HepG2 (cell line): ENCODE data around the gene POU4F3. TPM values are rescaled to one million over a fixed set of nuclear protein-coding genes. Genes with fewer than 3 reads are reported as not detected.

Source experiments
- ATAC-seq: fragments of 200-7000 bp; cut with Tn5 transposase; 3 replicates; pipeline ENCODE4 v1.9.1; 2020; ENCODE audit warnings: mild to moderate bottlenecking, moderate library complexity
- BruUV-seq: library from RNA; stranded (reverse); fragments of 400-500 nt; replicated peaks from 2 replicates; lab custom pipeline; 2021; lab: Mats Ljungman, UMichigan
- CTCF ChIA-PET: fragments of 300-600 bp; formaldehyde crosslinking; extraction: SDS; loops from one replicate; lab custom pipeline; 2021; ENCODE audit warnings: low total read pairs, inconsistent platforms, low intra/inter-chr PET ratio; lab: Yijun Ruan, JAX
- POLR2A ChIA-PET: fragments of 350-600 bp; sonication (Branson Sonifier 250); formaldehyde crosslinking; loops from one replicate; lab custom pipeline; 2020; ENCODE audit warnings: antibody characterized with exemption, inconsistent platforms; lab: Yijun Ruan, JAX
- DNase-seq: peaks from one replicate; pipeline ENCODE4 v3.0.0-alpha.2; 2015; ENCODE audit warnings: low spot score
- FAIRE-seq: peaks from 3 replicates; lab custom pipeline; 2011; peaks lifted over from hg19 to GRCh38; lab: Jason Lieb, UNC
- H2AFZ ChIP-seq: one replicate; pipeline ENCODE4 v1.6.1; 2011; ENCODE audit warnings: low read length, inconsistent platforms
- H3K27ac ChIP-seq: fragments of 300-600 bp; 3 replicates; pipeline ENCODE4 v1.8.0; 2011; ENCODE audit warnings: mixed run types, mild to moderate bottlenecking, mixed read lengths, low read length, inconsistent platforms; ENCODE audit not compliant: insufficient read depth; ENCODE audit errors: extremely low read length
- H3K27me3 ChIP-seq, 2 experiments: fragments of 200-600 bp in 1 of 2; 2 replicates in 1 of 2; 3 replicates in 1 of 2; pipeline versions ENCODE4 v1.6.0 to v1.8.0; 2011; ENCODE audit warnings: low read length in 2 of 2, mild to moderate bottlenecking in 2 of 2, moderate library complexity in 2 of 2, inconsistent platforms in 1 of 2; ENCODE audit not compliant: insufficient read depth in 2 of 2, control insufficient read depth in 1 of 2
- H3K36me3 ChIP-seq, 2 experiments: fragments of 200-600 bp in 1 of 2; replicated peaks in 1 of 2; 2 replicates in 1 of 2; 3 replicates in 1 of 2; pipeline versions ENCODE4 v1.5.1 to v1.8.0; 2011; ENCODE audit warnings: low read length in 2 of 2, inconsistent platforms in 1 of 2; ENCODE audit not compliant: insufficient read depth in 2 of 2, control insufficient read depth in 1 of 2
- H3K4me1 ChIP-seq: 2 replicates; pipeline ENCODE4 v1.5.1; 2012; ENCODE audit warnings: low read length, inconsistent platforms; ENCODE audit not compliant: insufficient read depth
- H3K4me2 ChIP-seq: 2 replicates; pipeline ENCODE4 v1.6.0; 2011; ENCODE audit warnings: low read depth, low read length, inconsistent platforms
- H3K4me3 ChIP-seq, 3 experiments: fragments of 200-600 bp in 1 of 3; sonication (generic), shearing (Covaris generic) in 1 of 3; replicated peaks in 1 of 3; 2 replicates each; pipeline ENCODE4 v1.5.1; 2011 to 2016; ENCODE audit warnings: low read length in 3 of 3, inconsistent platforms in 2 of 3, low read depth in 2 of 3, mild to moderate bottlenecking in 2 of 3, control low read depth in 1 of 3, mixed read lengths in 1 of 3; ENCODE audit not compliant: insufficient read depth in 1 of 3
- H3K79me2 ChIP-seq: one replicate; pipeline ENCODE4 v1.6.1; 2011; ENCODE audit warnings: low read length, inconsistent platforms; ENCODE audit not compliant: insufficient read depth
- H3K9ac ChIP-seq: 2 replicates; pipeline ENCODE4 v1.6.0; 2011; ENCODE audit warnings: mild to moderate bottlenecking, low read depth, low read length, inconsistent platforms; ENCODE audit not compliant: insufficient read depth
- H3K9me3 ChIP-seq: 2 replicates; pipeline ENCODE4 v1.5.1; 2012; ENCODE audit warnings: mild to moderate bottlenecking, low read length
- H4K20me1 ChIP-seq: 2 replicates; pipeline ENCODE4 v1.6.0; 2011; ENCODE audit warnings: inconsistent platforms, mild to moderate bottlenecking, low read length, moderate library complexity; ENCODE audit not compliant: insufficient read depth
- CERS6 ChIP-seq: sonication (generic); formaldehyde crosslinking; IDR thresholded peaks from 2 replicates; pipeline ENCODE4 v1.5.0; 2020; ENCODE audit warnings: missing genetic modification reagents
- EHMT2 ChIP-seq: fragments of 200-600 bp; sonication (generic); IDR thresholded peaks from 2 replicates; pipeline ENCODE4 v1.7.0; 2017; ENCODE audit warnings: antibody characterized with exemption, low read depth, low read length, borderline replicate concordance
- KLF11 ChIP-seq: IDR thresholded peaks from 2 replicates; pipeline ENCODE4 v1.6.1; 2016; ENCODE audit warnings: missing compliant biosample characterization
- KMT2B ChIP-seq: IDR thresholded peaks from 2 replicates; pipeline ENCODE4 v1.6.1; 2016; ENCODE audit warnings: missing genetic modification reagents, missing compliant biosample characterization
- PCBP2 ChIP-seq: fragments of 200-400 bp; formaldehyde crosslinking; optimal IDR thresholded peaks from 2 replicates; pipeline ENCODE3; 2018; ENCODE audit warnings: low read length, low read depth; ENCODE audit not compliant: poor library complexity, severe bottlenecking
- ZFP91 ChIP-seq: sonication (generic); formaldehyde crosslinking; IDR thresholded peaks from 2 replicates; pipeline ENCODE4 v1.9.0; 2022; ENCODE audit warnings: missing genetic modification reagents, mild to moderate bottlenecking, borderline replicate concordance
- ZNF207 ChIP-seq: fragments of 450-650 bp; IDR thresholded peaks from 2 replicates; pipeline ENCODE4 v1.6.1; 2016; ENCODE audit warnings: antibody characterized with exemption, borderline replicate concordance
- ZNF256 ChIP-seq: sonication (generic); formaldehyde crosslinking; conservative IDR thresholded peaks from 2 replicates; pipeline ENCODE4 v1.4.0; 2020; ENCODE audit warnings: missing genetic modification reagents
- ZNF574 ChIP-seq: sonication (generic); formaldehyde crosslinking; IDR thresholded peaks from 2 replicates; pipeline ENCODE4 v1.4.0; 2020; ENCODE audit warnings: missing genetic modification reagents
- ZNF775 ChIP-seq: sonication (generic); formaldehyde crosslinking; IDR thresholded peaks from 2 replicates; pipeline ENCODE4 v1.4.0; 2020; ENCODE audit warnings: missing genetic modification reagents, mild to moderate bottlenecking, moderate library complexity, borderline replicate concordance
- WGBS: methylation state at CpG from one replicate; pipeline ENCODE4 v1.1.6; 2017; ENCODE audit warnings: low lambda C conversion rate; 5-methylcytosine and 5-hydroxymethylcytosine counted together
- in situ Hi-C: cut with HindIII; loops from 2 replicates; pipeline ENCODE4 v1.10.0; 2017; ENCODE audit warnings: low pct_unique_long_range_greater_than_20kb; ENCODE audit not compliant: extremely low pct_ligation_motif_present
- intact Hi-C: fragments of 100-400 bp; cut with micrococcal nuclease; formaldehyde crosslinking; loops from one replicate; pipeline ENCODE4 v1.10.0; 2022; ENCODE audit not compliant: unreplicated experiment
- polyA plus RNA-seq, 8 experiments: library from polyadenylated mRNA; depleted of rRNA in 3 of 8; stranded (reverse) in 7 of 8; unstranded in 1 of 8; fragments of >200 nt; fragmentation: Illumina TruSeq in 4 of 8; extraction: Trizol in 4 of 8; gene quantifications; 2 replicates each; pipeline versions ENCODE4 v1.2.1 to v1.2.3, GENCODE V29; 2011 to 2016; ENCODE audit warnings: low read depth in 4 of 8, missing spikeins in 1 of 8, mixed read lengths in 1 of 8; ENCODE audit not compliant: insufficient read depth in 1 of 8
- total RNA-seq, 5 experiments: library from RNA; depleted of rRNA; stranded (reverse); fragments of >200 nt; fragmentation: Illumina TruSeq; extraction: Trizol; gene quantifications; 2 replicates each; pipeline ENCODE4 v1.2.3, GENCODE V29; 2016; ENCODE audit warnings: low read depth in 1 of 5
- TF ChIP-seq, protein P1 (sequence below): sonication (generic); formaldehyde crosslinking; IDR thresholded peaks from 2 replicates; pipeline ENCODE4 v1.8.1; 2023; ENCODE audit warnings: mild to moderate bottlenecking, missing genetic modification reagents, borderline replicate concordance

Gene POU4F3
- total and polyA plus RNA-seq, 2 of the 13 experiments (the other 11 are each of a cell fraction or from before 2014, with no cell fraction given) = not detected

DNA sequence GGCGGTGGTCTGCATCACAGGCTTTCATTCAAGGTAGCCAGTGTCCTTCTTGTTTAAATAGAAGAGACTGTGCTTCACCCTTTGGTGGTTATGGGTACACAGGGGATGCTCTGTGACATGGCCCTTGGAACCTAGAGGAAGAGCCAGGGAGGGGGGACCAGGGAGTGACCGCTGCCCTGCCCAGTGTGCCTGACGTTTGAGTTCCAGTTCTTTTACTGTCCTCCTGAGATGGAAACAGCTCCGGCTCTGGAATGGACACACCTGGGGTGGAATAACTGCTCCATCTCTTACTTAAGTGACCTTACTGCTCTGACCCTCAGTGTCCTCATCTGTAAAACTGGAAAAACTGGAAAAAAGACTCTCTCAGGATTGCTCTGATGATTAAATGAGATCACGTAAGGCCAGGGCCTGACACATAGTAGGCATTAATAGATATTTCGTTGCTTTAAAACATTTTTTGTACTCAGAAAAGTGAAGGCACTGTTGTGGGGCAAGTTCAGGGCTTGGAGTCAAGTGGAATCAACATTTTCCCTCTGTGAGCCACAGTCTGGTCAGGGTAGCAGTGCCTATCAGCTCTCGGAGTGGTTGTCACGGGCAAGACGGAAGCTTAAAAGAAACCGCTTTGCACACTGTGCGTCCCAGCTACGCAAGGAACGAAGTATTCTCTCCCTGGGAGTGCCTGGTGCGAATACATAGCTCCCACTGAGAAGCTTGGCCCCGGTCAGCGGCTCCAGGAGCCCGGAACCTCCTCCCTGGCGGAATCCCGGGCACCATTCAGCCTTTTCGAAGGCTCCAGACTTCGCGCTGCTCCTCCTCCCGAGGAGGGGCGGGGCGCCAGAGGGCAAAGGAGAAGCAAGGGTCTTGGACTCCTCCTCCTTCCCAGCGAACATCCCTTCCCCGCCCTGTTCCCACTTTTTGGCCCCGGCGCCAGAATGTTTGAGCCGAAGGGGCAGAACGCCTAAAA is 5.8 kb downstream of the POU4F3 start:
- ATAC-seq = no peak
- Histone ChIP-seq H4K20me1 (no peaks in the 10 kb centered on the region; the same call in 1 of the 2 replicates), H3K36me3 (no peaks in the 10 kb centered on the region)
- CTCF ChIA-PET = no interaction called here
- POLR2A ChIA-PET = no interaction called here
- no peak for TF ChIP-seq KLF11
- TF ChIP-seq EHMT2 = no peak
- no peak for TF ChIP-seq ZNF574 (CRISPR knock-in tag)
- no peak for TF ChIP-seq ZNF256
- TF ChIP-seq ZFP91 (CRISPR knock-in tag) = no peak
- no peak for TF ChIP-seq ZNF207
- no peak for TF ChIP-seq ZNF775 (CRISPR knock-in tag)
- no peak for TF ChIP-seq KMT2B (CRISPR knock-in tag)
- TF ChIP-seq, protein P1, sequence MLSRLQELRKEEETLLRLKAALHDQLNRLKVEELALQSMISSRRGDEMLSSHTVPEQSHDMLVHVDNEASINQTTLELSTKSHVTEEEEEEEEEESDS (CRISPR knock-in tag) = no peak
- no peak for TF ChIP-seq CERS6 (CRISPR knock-in tag)
- TF ChIP-seq PCBP2 = no peak
- TF ChIP-seq, all 625 proteins: peak for 0
- Histone ChIP-seq H2AFZ (no peak overlapping the region), H3K27ac (no peak overlapping the region), H3K4me1 (no peaks in the 10 kb centered on the region), H3K4me3 (no peak overlapping the region), H3K9ac (no peak overlapping the region), H3K27me3 (peaks cover 6 to 68% of the 10 kb centered on the region in 2 experiments), H3K79me2 (no peaks in the 10 kb centered on the region), H3K9me3 (no peaks in the 10 kb centered on the region), H3K4me2 (no peak overlapping the region)
- 12% methylated on average over 13 of the region's 31 CpGs for WGBS
- intact Hi-C loops = no loop called here
- no peak for FAIRE-seq
- in situ Hi-C loops = no loop called here
- no peak for DNase-seq
- BruUV-seq = no TSS peak
